Activated CD4-positive, CD25-positive, alpha-beta regulatory T cell (primary cell): ENCODE measurements around the gene CERS6.
"Not testable (repeated sequence)": the region's sequence is repeated elsewhere in the genome, so short reads cannot be mapped to it uniquely, and the experiment has no call there.

Experiments
- DNase-seq, 4 experiments: peaks; one replicate each; lab custom pipeline; 2025; lab: John Stamatoyannopoulos, UW

Gene CERS6

DNA sequence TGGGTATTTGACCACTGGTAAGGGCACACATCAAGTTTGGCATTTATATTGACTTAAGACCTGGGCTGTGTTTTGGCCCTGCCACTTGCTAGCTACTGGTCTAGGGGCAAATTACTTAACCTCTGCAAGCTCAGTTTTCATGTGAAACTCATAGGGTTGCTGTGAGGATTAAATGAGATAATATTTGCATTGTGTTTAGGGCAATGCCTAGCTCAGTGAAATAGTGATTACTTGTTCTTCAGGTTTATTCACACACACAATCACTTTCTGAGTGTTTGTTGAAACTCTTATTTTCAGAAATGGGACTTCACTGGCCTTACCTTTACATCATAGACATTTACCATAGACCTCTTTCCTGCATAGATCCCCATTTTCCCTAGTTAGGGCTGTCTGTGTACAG lies 12.3 kb downstream of the CERS6 start:
- no peak for DNase-seq

DNA sequence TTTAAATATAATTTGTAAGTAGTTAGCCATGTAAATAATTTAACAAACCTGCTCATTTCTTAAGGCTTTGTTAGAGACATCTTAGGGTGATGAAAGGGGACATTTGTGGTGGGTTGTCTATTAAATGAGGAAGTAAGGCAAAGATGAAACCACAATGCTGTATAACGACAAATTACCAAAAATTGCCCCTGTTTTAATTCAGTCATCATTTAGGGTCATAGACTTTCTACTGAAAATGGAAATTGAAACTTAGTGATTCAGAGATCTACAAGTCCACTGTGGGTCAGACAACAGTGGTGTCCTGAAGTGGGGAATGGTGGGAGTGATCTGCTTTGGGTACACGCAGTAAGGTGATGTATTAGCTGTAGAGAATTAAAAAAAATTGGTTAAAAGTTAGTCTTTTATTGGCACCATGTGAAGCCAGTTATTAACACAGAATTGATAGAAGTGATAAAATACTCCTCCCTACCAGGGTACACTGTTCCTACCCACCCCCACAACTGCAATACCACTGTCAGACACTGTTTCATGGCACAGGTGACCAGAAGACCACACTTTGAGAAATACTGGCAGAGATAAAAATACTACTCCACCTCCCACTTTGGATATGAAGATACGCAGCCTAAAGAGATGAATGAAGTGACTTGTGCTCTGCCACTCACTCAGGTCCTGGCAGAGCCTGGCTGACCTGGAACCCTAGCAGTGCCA lies 13.4 kb downstream of the CERS6 start:
- DNase-seq = no peak

DNA sequence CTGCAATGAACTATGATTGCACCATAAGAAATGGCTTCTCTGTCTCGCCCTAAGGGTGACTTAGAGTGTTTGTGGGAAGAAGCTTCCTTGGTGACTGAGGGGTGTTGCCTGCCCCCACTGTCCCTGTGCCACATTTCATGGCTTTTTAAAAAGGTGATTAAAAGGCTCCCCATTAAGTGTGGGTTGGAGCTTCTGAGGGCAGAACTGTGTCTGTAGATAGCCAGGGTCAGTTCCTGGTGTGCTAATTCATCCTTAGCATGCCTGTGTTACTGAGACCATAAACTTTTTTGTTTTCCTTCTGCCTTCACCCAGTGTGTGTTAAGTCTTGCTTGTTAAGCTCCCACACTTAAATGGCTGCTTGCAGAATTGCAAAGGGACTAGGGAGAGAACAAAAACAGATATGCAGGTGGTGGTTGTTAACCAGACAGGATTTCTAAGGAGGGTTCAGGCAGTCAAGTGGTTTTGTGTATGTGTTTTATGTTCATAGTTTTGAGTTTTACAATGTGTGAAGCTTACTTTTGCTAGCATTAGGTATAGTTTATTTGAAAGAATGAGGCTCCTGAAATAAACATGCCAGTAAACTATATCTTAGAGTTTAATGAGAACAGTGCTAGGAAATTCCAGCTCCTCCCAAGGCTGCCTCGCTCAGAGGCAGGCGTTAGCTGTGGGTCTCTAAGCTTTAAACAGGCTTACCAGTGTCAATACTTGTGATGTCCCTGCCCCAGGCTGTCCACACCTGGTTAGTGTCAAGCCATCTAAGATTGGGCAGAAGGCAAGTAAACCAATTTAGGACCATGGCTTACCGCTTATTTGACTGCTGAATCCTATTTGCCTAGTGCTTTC lies 14.5 kb downstream of the CERS6 start:
- DNase-seq = no peak

DNA sequence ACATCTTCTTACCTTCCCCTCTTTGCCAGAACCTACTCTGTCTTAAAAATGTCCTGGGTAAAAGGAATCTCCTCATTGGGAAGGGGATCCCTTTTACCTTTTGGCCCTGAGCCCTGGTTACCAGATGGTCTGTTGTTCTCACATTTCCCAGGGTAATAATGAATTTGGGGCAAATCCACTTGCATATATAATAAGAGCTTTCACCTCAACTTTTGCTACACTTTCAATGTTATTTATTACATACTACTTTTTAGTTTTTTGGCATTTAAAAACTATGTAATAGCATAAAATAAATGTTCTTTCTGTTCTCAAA lies 15.0 kb downstream of the CERS6 start:
- DNase-seq = no peak

DNA sequence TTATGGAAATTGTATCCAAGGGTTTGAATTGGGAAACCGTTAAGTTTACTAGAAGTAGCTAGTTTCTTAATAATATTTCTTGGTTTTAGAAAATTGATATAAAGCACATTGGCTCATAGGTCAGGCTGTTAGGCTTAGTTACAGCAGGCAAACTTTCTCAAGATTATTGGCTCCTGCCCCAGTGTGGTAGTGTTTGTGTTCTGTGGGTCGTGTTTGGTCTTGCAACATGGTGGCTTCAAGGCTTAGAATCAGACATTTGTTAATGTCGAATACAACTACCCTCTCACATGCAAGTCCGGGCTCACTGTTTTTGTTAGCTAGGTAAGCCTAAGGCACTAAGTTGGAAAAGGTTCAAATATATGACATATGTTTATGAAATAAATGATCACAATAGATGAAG lies 19.6 kb downstream of the CERS6 start:
- no peak for DNase-seq

DNA sequence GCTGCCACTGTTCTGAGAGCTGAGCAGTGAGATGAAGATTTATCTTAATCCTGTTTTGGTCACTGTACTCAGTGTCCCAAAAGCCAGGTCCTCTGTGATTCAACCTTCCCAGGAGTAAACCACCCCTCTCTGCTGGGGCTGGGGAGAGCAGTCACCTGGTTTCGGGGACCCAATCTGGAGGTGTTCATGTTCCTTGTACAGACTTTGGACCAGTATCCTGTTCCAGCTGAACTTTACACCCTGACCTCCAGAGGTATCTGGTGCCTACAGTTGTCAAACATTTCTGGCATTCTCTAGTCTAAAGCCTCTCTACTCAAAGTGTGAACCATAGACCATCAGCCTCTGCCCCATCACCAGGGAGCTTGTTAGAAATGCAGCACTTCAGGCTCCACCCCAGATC lies 22.1 kb downstream of the CERS6 start:
- no peak for DNase-seq

DNA sequence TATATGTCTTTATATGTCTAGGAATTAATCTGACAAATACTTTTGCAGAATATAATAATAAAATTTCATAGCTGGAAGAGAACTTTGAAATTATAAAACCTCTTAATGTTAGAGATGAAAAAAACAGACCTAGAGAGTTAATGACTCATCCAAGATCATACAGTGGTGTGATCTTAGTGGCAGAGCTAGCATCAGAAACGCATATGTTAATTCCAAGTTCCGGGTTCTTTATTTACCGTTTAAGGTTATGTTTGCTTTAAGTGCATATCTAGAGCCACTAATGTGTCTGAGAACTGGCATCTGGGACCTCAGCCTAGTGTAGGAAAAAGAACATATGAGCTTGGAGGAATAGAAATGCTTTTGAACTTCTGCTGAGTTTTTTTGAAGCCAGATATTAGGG lies 24.3 kb downstream of the CERS6 start:
- no peak for DNase-seq

DNA sequence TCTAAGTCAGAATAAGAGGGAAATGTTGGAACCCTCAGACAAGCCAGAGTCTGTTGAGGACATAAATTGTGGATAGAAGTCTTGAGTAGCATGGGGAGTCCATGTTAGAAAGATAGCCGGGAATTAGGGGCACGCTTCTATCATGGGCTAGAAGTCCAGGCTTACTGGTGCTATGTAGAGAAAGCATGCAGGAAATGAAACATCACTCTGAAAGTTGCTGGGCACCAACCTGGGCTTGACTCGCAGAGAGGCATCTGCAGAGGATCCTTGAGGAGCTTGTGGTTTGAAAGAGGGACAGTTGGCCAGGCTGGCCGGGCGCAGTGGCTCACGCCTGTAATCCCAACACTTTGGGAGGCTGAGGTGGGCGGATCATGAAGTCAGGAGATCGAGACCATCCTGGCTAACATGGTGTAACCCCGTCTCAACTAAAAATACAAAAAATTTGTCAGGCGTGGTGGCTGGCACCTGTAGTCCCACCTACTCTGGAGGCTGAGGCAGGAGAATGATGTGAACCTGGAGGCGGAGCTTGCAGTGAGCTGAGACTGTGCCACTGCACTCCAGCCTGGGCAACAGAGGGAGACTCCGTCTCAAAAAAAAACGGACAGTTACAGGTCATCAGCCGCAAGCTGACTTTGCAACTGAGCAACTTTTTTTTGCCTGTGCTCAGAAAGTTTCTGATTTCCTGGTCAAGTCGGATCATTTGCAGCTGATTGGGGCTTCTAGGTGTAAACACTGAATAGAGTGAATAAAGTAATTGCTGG lies 24.9 kb downstream of the CERS6 start:
- DNase-seq = no peak

DNA sequence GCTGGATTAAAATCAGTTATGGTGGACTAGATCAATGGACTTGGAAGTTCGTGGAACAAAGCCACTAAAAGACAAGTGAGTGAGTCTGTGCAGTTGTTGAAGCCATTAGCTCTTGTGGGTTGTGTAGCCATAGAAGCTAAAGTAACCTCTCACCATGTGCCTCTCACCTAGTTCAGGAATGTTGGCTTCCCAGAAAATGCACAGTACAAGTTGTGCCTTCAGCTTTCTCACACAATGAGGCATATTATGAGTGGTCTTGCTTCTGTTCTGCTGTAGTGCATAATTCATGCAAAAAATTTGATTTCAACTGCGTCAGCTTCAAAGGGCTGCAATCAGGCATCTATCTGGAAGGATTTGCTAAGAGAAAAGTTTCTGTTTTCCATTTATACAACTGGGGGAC lies 26.2 kb downstream of the CERS6 start:
- no peak for DNase-seq

DNA sequence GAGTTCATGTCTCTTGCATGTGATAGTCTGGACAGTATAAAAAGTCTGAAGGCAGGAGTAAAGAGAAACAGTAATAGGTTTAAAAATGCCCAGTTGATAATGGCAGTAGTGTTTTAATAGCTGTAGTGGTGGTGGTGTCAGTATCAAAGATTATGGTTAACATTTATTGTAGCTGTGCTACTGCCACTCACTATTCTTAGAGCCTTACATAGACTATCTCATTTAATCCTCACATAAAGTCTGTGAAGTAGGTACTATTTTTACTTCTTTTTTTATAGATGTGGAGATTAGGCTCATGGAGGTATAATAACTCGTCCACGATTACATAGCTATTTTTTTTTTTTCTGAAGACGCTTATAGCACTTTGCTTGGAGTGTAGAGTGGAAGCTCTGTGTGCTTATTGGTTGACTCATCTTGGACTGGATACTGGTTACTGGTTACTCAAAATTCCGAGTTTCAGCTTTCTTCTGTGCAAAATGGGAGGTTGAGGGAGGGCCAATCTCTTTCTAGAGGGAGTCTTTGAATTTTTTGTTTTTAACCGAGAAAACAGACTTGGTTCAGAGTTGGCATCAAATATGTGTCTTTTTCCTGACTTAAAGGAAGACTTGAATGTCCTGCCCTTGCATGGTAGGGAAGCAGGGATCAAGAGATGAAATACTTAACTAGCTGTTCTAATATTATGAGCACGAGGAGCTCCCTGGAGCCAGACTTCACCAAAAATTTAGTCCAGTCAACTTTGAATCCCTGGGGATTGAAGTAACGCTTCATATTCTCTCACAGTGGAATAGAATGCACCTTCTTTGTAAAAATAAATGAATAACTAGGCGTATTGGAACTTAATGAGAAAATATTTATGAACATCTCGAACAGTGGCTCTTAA lies 27.1 kb downstream of the CERS6 start:
- no peak for DNase-seq

DNA sequence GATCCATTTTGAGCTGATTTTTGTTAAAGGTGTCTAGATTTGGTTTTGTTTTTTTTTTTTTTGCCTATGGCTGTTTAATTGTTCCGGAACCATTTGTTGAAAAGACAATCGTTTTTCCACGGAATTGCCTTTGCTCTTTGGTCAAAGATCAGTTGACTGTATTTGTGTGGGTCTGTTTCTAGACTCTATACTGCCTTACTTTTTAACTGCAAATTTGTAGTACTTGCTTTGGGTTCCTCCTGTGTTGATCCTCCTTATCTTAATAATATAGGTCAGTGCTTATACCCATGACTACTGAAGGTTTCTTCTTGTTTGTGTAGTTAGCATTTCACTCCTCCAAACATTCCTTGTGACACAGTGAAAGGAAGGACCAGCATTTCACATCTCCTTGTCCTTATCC lies 30.4 kb downstream of the CERS6 start:
- DNase-seq = no peak

DNA sequence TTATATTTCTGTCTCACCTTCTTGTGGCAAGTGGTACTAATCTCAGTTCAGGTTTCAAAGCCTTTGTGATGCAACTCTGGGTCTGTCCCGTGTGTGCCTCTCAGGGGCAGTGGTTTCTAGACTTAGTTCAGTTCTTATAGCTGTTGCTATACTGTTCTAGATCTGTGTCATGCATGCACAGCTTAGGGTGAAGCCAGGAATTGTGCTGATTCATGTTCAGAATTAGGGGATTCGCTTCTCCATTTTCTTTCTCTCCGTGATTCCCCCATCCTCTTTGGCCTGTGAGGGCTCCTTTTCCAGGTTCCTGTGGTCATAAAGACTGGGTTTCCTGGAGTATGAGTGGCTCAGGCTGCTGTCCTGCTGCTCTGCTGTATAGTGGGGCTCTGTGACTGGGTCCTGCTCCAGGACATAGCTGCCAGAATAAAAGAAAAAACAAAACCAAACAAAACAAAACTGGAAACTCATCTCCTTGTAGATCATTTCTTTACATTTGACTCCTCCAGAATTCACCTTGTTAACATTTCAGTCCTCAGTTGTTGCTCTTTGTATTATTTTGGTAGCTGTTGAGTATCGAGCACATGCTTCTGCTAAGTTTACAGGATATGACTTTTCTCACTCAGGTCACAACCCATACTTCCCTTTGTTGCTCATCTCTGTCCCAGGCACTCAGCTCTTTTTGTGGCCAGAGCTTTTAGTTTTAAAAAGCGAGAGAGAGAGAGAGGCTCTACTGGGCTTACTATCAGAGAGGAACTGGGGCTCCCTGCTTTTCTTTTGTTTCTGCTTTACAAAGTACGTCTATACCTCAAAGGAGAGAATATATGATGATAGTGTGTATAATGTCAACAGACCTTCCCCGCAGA lies 34.2 kb downstream of the CERS6 start:
- no peak for DNase-seq

DNA sequence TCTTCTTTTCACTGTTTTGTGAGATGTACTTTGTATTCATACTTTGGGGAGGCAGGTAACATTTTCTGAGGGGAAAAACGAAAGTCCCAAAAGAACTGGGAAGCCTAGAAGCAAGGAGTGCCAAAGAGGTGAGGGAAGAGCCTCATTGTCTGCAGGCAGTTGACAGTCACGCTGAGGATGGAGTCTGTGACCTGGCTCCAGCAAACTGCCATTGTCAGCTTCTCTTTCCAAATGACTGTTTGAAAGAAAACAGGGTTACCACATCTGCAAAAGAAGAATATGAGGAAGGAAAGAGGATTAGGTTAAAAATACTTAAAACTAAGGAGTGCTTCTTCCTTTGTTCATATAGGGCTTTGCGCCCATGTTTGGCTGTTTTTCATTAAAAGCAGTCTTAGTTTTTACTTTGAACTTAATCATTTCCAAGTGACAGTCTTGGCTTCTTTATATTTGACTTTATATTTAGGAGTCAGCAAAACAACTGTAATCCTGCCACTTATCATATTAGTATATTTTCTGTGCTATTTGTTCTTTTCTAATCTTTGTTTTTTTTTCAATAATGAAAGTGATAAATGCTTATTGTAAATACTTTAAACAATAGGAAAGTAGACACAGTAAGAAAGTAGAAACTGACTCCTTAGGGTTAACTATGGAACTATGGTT lies 35.0 kb downstream of the CERS6 start:
- DNase-seq = no peak

DNA sequence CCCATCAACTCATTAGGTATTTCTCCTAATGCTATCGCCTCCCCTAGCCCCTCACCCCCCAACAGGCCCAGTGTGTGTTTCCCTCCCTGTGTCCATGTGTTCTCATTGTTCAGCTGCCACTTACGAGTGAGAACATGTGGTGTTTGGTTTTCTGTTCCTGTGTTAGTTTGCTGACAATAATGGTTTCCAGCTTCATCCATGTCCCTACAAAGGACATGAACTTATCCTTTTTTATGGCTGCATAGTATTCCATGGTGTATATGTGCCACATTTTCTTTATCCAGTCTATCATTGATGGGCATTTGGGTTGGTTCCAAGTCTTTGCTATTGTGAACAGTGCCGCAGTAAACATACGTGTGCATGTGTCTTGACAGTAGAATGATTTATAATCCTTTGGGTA lies 35.7 kb downstream of the CERS6 start:
- DNase-seq = not testable (repeated sequence)

DNA sequence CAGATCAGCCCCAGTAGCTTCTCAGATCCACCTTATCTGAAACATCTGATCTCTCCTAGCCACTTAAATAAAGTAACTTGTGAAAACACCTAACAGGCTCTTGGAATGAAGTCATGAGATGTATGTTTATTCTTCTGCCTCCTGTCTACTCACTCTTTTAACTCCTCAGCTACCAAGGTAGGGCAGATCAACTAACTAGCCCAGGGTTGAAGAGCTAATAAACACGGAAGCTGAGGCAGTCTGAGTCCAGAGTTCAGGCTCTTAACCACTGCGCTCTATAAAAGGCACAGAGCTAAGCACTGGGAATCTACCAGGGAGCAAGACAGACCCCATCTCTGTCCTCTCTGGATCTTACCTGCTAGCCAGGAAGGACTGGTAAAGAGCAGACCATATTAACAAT lies 37.1 kb downstream of the CERS6 start:
- DNase-seq = not testable (repeated sequence)

DNA sequence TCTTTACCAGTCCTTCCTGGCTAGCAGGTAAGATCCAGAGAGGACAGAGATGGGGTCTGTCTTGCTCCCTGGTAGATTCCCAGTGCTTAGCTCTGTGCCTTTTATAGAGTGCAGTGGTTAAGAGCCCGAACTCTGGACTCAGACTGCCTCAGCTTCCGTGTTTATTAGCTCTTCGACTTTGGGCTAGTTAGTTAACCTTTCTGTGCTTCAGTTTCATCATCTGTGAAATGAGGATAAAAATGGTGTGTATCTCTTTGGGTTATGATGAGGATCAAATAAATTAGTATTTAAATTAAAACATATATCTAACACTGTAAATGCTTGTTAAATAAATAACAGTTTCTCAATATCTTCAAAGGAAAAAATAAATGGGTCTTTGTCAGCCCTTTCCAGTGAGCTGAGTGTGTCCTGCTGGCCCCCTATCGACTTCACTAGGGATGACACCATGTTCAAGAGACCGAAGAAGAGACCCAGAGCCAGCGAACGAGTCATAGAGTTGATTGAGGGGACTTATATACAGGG lies 38.2 kb downstream of the CERS6 start:
- no peak for DNase-seq

DNA sequence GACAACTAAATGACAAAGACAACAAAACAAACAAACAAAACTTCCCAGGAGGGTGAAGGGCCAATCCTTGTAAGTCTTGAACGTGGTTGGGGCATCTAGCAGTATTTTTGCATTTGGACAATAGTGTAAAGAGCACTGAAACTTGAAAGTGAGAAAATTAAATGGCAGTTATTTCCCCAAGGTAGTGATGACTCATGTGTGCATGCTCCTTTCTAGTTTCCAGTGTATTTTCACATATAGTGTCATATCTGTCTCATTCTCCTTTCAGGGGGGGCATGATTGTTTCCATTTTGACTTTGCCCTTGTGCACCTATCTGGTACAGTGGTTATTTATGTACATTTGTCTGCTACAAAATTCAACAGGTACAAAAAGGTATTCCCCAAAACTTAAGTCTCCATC lies 39.5 kb downstream of the CERS6 start:
- DNase-seq = no peak

DNA sequence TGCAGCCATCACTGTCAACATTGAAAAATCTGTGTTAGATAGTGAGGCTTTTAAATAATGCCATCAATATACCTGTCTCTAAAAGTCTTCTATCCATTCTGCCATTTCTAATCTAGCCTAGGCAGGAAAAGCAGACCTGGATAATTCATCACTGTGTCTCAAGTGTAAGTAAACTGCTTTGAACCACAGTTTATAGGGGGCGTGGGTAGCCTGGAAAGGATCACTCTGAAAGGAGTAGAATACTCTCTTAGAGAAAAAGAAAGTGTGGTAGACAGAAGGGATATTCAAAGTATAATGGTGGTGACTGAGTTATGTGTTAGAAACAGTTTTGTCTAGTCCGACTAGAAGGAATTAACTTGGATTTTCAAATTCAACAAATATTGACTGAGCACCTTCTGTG lies 40.8 kb downstream of the CERS6 start:
- no peak for DNase-seq

DNA sequence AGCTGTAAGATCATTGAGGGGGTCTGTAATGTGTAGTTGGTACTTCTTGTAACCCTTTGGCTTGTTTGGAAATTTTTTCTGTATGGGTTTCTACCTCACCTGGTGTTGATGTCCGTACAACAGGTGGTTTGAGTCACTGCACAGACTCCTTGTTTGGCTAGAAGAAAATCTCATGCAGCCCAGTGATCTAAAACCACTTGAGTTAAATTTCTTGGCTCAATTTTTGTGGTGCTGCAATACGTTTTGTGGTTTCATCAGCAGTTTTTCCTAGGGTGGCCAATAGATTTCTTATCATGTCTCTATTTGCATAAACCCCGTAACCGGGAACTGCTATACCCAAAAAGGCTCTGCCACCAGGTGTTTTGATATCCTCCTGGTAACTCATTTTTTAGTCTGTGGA lies 43.4 kb downstream of the CERS6 start:
- DNase-seq = no peak

DNA sequence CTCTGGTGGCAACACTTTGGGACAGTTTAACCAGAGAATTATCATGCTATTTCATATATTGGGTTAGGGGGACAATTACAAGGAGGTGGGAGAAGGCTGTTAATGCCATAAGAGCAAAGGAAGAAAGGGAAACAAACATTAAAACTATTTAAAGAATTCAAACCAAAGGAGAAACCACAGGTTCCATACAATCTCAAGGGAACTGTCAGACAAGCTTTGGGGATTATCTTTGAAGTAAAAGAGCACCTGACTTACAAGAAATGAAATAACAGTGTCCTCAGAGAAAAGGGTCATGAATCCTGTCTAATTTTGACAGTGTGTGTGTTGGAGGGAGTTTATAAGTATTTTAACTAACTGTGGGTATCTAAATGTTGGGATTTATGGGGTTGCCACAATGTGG lies 44.4 kb downstream of the CERS6 start:
- DNase-seq = no peak
